CD14-positive monocyte (primary cell): Measurements from ENCODE around the gene UGDH. TPM values are rescaled to one million over a fixed set of nuclear protein-coding genes. Genes with fewer than 3 reads are reported as not detected.

Source experiments
- DNase-seq, 3 donors: peaks; one replicate each; pipeline ENCODE4 v3.0.0-alpha.2; 2011 to 2022
- H2AFZ ChIP-seq: 2 replicates; pipeline ENCODE4 v1.6.0; 2012; ENCODE audit warnings: mild to moderate bottlenecking, low read depth, low read length, inconsistent platforms; ENCODE audit not compliant: insufficient read depth, poor library complexity, severe bottlenecking
- H3K27ac ChIP-seq, 2 donors: 1 replicate in 1 of 2; 2 replicates in 1 of 2; pipeline ENCODE4 v1.5.1; 2012 to 2013; ENCODE audit warnings: low read length in 2 of 2, control low read depth in 1 of 2, inconsistent platforms in 1 of 2, low read depth in 1 of 2, mild to moderate bottlenecking in 1 of 2
- H3K27me3 ChIP-seq, 2 donors: one replicate each; pipeline versions ENCODE4 v1.6.0 to v1.6.1; 2011 to 2013; ENCODE audit warnings: low read length in 2 of 2; ENCODE audit not compliant: control insufficient read depth in 2 of 2, insufficient read depth in 2 of 2
- H3K36me3 ChIP-seq, 2 donors: replicated peaks in 1 of 2; 1 replicate in 1 of 2; 2 replicates in 1 of 2; pipeline versions ENCODE4 v1.5.1 to v1.6.1; 2012 to 2013; ENCODE audit warnings: low read length in 2 of 2, control low read depth in 1 of 2, inconsistent platforms in 1 of 2, mild to moderate bottlenecking in 1 of 2; ENCODE audit not compliant: insufficient read depth in 2 of 2, control insufficient read depth in 1 of 2
- H3K4me1 ChIP-seq, 2 donors: 1 replicate in 1 of 2; 2 replicates in 1 of 2; pipeline versions ENCODE4 v1.5.1 to v1.6.1; 2012 to 2013; ENCODE audit warnings: low read length in 2 of 2, control low read depth in 1 of 2, inconsistent platforms in 1 of 2, mild to moderate bottlenecking in 1 of 2, moderate library complexity in 1 of 2; ENCODE audit not compliant: insufficient read depth in 2 of 2, control insufficient read depth in 1 of 2
- H3K4me2 ChIP-seq: replicated peaks from 2 replicates; pipeline ENCODE3; 2012; ENCODE audit warnings: low read length, moderate library complexity, mild to moderate bottlenecking; ENCODE audit not compliant: poor library complexity, severe bottlenecking; ENCODE audit errors: extremely low read depth
- H3K4me3 ChIP-seq, 3 experiments: fragments of 200-600 bp in 1 of 3; sonication (generic) in 1 of 3; replicated peaks in 1 of 3; 1 replicate in 2 of 3; 2 replicates in 1 of 3; pipeline ENCODE4 v1.5.1; 2011 to 2013; ENCODE audit warnings: low read length in 3 of 3, mild to moderate bottlenecking in 3 of 3, control low read depth in 2 of 3, low read depth in 2 of 3, inconsistent platforms in 1 of 3, moderate library complexity in 1 of 3
- H3K79me2 ChIP-seq: 2 replicates; pipeline ENCODE4 v1.6.0; 2012; ENCODE audit warnings: mild to moderate bottlenecking, control low read depth, inconsistent platforms, low read length, moderate library complexity; ENCODE audit not compliant: insufficient read depth
- H3K9ac ChIP-seq: 2 replicates; pipeline ENCODE4 v1.6.0; 2017; ENCODE audit warnings: low read length, mild to moderate bottlenecking; ENCODE audit not compliant: insufficient read depth, poor library complexity, severe bottlenecking
- H3K9me3 ChIP-seq, 2 donors: replicated peaks in 1 of 2; 1 replicate in 1 of 2; 2 replicates in 1 of 2; pipeline versions ENCODE4 v1.5.1 to v1.6.1; 2012 to 2013; ENCODE audit warnings: low read length in 2 of 2, control low read depth in 1 of 2; ENCODE audit not compliant: control insufficient read depth in 1 of 2, insufficient read depth in 1 of 2
- H4K20me1 ChIP-seq: 2 replicates; pipeline ENCODE4 v1.6.0; 2012; ENCODE audit warnings: mild to moderate bottlenecking, low read length, control low read depth, moderate library complexity; ENCODE audit not compliant: insufficient read depth
- H3K27ac Mint-ChIP-seq, 7 donors: one replicate each; pipeline ENCODE4 v1.8.0; 2020; ENCODE audit warnings: mild to moderate bottlenecking in 7 of 7, mixed read lengths in 7 of 7, moderate library complexity in 6 of 7, inconsistent platforms in 2 of 7
- H3K27me3 Mint-ChIP-seq, 3 donors: one replicate each; pipeline ENCODE4 v1.8.0; 2021 to 2022; ENCODE audit warnings: low read depth in 3 of 3, mild to moderate bottlenecking in 3 of 3, mixed read lengths in 3 of 3, moderate library complexity in 3 of 3, inconsistent platforms in 1 of 3
- H3K36me3 Mint-ChIP-seq, 2 donors: one replicate each; pipeline ENCODE4 v1.8.0; 2020; ENCODE audit warnings: mixed read lengths in 2 of 2, inconsistent platforms in 1 of 2, mild to moderate bottlenecking in 1 of 2
- H3K4me1 Mint-ChIP-seq: one replicate; pipeline ENCODE4 v1.8.0; 2020; ENCODE audit warnings: mild to moderate bottlenecking, mixed read lengths
- H3K4me3 Mint-ChIP-seq, 2 donors: one replicate each; pipeline ENCODE4 v1.8.0; 2020; ENCODE audit warnings: mild to moderate bottlenecking in 2 of 2, mixed read lengths in 2 of 2, moderate library complexity in 1 of 2
- H3K9me3 Mint-ChIP-seq, 7 donors: one replicate each; pipeline ENCODE4 v1.8.0; 2020 to 2022; ENCODE audit warnings: mixed read lengths in 7 of 7, mild to moderate bottlenecking in 6 of 7, moderate library complexity in 6 of 7, inconsistent platforms in 2 of 7
- CTCF ChIP-seq: fragments of 200-600 bp; IDR thresholded peaks from one replicate; pipeline ENCODE4 v1.8.0; 2022; ENCODE audit warnings: antibody characterized with exemption, mild to moderate bottlenecking
- WGBS: methylation state at CpG from one replicate; pipeline ENCODE4 v1.1.5; 2013; ENCODE audit warnings: missing lambda C conversion rate; ENCODE audit not compliant: insufficient coverage; 5-methylcytosine and 5-hydroxymethylcytosine counted together
- intact Hi-C, 2 donors: fragments of 100-400 bp; cut with micrococcal nuclease; formaldehyde crosslinking; loops; one replicate each; pipeline versions ENCODE4 v1.15.0 to v1.15.1; 2023
- polyA plus RNA-seq, 3 donors: library from polyadenylated mRNA; depleted of rRNA in 1 of 3; unstranded in 2 of 3; stranded (reverse) in 1 of 3; fragments of 300-500 nt in 2 of 3; fragments of >200 nt in 1 of 3; fragmentation: Illumina TruSeq in 2 of 3; gene quantifications; 1 replicate in 2 of 3; 2 replicates in 1 of 3; pipeline ENCODE4 v1.2.3, GENCODE V29; 2012 to 2021

UGDH gene
- polyA plus RNA-seq, 3 donors: 4.6 to 19.7 (median 16.7) TPM

- TF ChIP-seq CTCF: no peak
- intact Hi-C loops: no loop called here
- no peak for DNase-seq
- Histone ChIP-seq H2AFZ (no peak overlapping the region), H3K36me3 (peaks cover 0 to 12% of the 10 kb centered on the region in 2 donors), H3K9me3 (peaks cover 0 to 3% of the 10 kb centered on the region in 2 donors), H3K27ac (no peak overlapping the region), H3K4me2 (no peak overlapping the region), H3K79me2 (no peaks in the 10 kb centered on the region), H3K4me1 (no peaks in the 10 kb centered on the region), H4K20me1 (no peaks in the 10 kb centered on the region), H3K27me3 (no peaks in the 10 kb centered on the region), H3K4me3 (no peak overlapping the region), H3K9ac (no peak overlapping the region)
- Mint-ChIP-seq H3K9me3 (peaks cover 0 to 8% (median 3%) of the 10 kb centered on the region in 7 donors), H3K36me3 (peaks cover 6 to 7% of the 10 kb centered on the region in 2 donors), H3K4me3 (no peak overlapping the region), H3K27me3 (peaks cover 0 to 3% (median 2%) of the 10 kb centered on the region in 3 donors), H3K27ac (peak overlapping the region in 1 of 7 donors; percentile 31), H3K4me1 (no peaks in the 10 kb centered on the region)
- WGBS: 100% methylated on average over 3 of the region's 5 CpGs
These were observed 15.8 kb upstream of the UGDH start for GRCh38 chr4:39543034-39543433.

DNA sequence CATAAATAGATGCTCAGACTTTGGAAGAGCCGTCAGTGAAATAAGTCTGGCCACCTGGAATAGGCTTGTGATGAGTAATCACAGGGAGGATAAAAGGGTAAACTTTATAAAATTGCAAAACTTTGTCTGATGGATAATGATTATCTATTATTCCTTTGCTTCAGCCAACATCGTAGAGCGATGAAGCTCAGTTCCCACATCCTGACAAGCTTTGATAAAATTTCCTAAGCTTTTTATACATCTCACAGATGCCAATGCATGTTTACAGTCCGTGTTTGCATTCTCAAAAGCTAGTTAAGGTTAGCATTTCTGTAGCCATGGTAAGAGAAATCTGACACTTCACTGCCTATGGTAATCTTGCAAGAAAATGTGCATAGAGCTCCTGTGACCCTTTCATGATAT is 15.4 kb upstream of the UGDH start:
- H3K27me3 ChIP-seq: no peaks in the 10 kb centered on the region
- no peaks in the 10 kb centered on the region for H4K20me1 ChIP-seq
- H3K9ac ChIP-seq: no peak overlapping the region
- H3K36me3 ChIP-seq: peaks cover 0 to 12% of the 10 kb centered on the region in 2 donors
- Mint-ChIP-seq H3K9me3 (peaks cover 0 to 8% (median 3%) of the 10 kb centered on the region in 7 donors), H3K36me3 (peaks cover 5% of the 10 kb centered on the region in 2 donors), H3K4me1 (no peaks in the 10 kb centered on the region), H3K27me3 (peaks cover 0 to 3% (median 2%) of the 10 kb centered on the region in 3 donors), H3K27ac (peak overlapping the region in 1 of 7 donors; percentile 31), H3K4me3 (no peak overlapping the region)
- WGBS: no CpG with 5 or more reads among the region's 4 CpGs
- peaks cover 0 to 3% of the 10 kb centered on the region in 2 donors for H3K9me3 ChIP-seq
- intact Hi-C loops: no loop called here
- no peak overlapping the region for H3K27ac ChIP-seq
- H2AFZ ChIP-seq: no peak overlapping the region
- H3K79me2 ChIP-seq: no peaks in the 10 kb centered on the region
- H3K4me3 ChIP-seq: no peak overlapping the region
- H3K4me1 ChIP-seq: no peaks in the 10 kb centered on the region
- no peak for TF ChIP-seq CTCF
- no peak overlapping the region for H3K4me2 ChIP-seq
- no peak for DNase-seq
